Astrocyte (in vitro differentiated cells and primary cell): ENCODE measurements around the gene TRPV2. TPM values are rescaled to one million over a fixed set of nuclear protein-coding genes. Genes with fewer than 3 reads are reported as not detected.
"Not testable (repeated sequence)": the region's sequence is repeated elsewhere in the genome, so short reads cannot be mapped to it uniquely, and the experiment has no call there.

Source experiments
- DNase-seq: peaks from one replicate; pipeline ENCODE4 v3.0.0-alpha.2; 2010; ENCODE audit warnings: low read depth
- FAIRE-seq: peaks from 2 replicates; lab custom pipeline; 2011; peaks lifted over from hg19 to GRCh38; lab: Jason Lieb, UNC
- H2AFZ ChIP-seq: 2 replicates; pipeline ENCODE4 v1.6.0; 2012; ENCODE audit warnings: low read depth, low read length, inconsistent platforms
- H3K27ac ChIP-seq: 2 replicates; pipeline ENCODE4 v1.5.1; 2011; ENCODE audit warnings: low read depth, low read length, inconsistent platforms
- H3K27me3 ChIP-seq: 2 replicates; pipeline ENCODE4 v1.6.0; 2011; ENCODE audit warnings: low read length, inconsistent platforms; ENCODE audit not compliant: insufficient read depth
- H3K36me3 ChIP-seq: 2 replicates; pipeline ENCODE4 v1.5.1; 2011; ENCODE audit warnings: low read length, inconsistent platforms; ENCODE audit not compliant: insufficient read depth
- H3K4me1 ChIP-seq: 2 replicates; pipeline ENCODE4 v1.5.1; 2011; ENCODE audit warnings: low read length, inconsistent platforms; ENCODE audit not compliant: insufficient read depth
- H3K4me2 ChIP-seq: 2 replicates; pipeline ENCODE4 v1.6.0; 2012; ENCODE audit warnings: low read length, inconsistent platforms
- H3K4me3 ChIP-seq: 2 replicates; pipeline ENCODE4 v1.5.1; 2011; ENCODE audit warnings: low read depth, mild to moderate bottlenecking, low read length, inconsistent platforms; ENCODE audit not compliant: insufficient read depth
- H3K79me2 ChIP-seq: 2 replicates; pipeline ENCODE4 v1.6.0; 2012; ENCODE audit warnings: mild to moderate bottlenecking, low read length, inconsistent platforms; ENCODE audit not compliant: insufficient read depth
- H3K9ac ChIP-seq: 2 replicates; pipeline ENCODE4 v1.6.0; 2012; ENCODE audit warnings: mild to moderate bottlenecking, low read length, inconsistent platforms
- H3K9me3 ChIP-seq: 2 replicates; pipeline ENCODE4 v1.5.1; 2012; ENCODE audit warnings: low read depth, mild to moderate bottlenecking, low read length, inconsistent platforms; ENCODE audit not compliant: insufficient read depth
- H4K20me1 ChIP-seq: 2 replicates; pipeline ENCODE4 v1.6.0; 2012; ENCODE audit warnings: low read length, inconsistent platforms; ENCODE audit not compliant: insufficient read depth
- H3K27ac Mint-ChIP-seq: one replicate; pipeline ENCODE4 v1.8.0; 2021; ENCODE audit warnings: mild to moderate bottlenecking, mixed read lengths; ENCODE audit not compliant: unreplicated experiment
- H3K27me3 Mint-ChIP-seq: one replicate; pipeline ENCODE4 v1.8.0; 2021; ENCODE audit warnings: low read depth, mixed read lengths; ENCODE audit not compliant: unreplicated experiment
- H3K36me3 Mint-ChIP-seq: one replicate; pipeline ENCODE4 v1.8.0; 2021; ENCODE audit warnings: low read depth, mixed read lengths; ENCODE audit not compliant: unreplicated experiment
- H3K4me1 Mint-ChIP-seq: one replicate; pipeline ENCODE4 v1.8.0; 2021; ENCODE audit warnings: low read depth, mixed read lengths; ENCODE audit not compliant: unreplicated experiment
- H3K4me3 Mint-ChIP-seq: one replicate; pipeline ENCODE4 v1.8.0; 2021; ENCODE audit warnings: mild to moderate bottlenecking, moderate library complexity, mixed read lengths; ENCODE audit not compliant: unreplicated experiment
- H3K9me3 Mint-ChIP-seq: one replicate; pipeline ENCODE4 v1.8.0; 2021; ENCODE audit warnings: mild to moderate bottlenecking, mixed read lengths; ENCODE audit not compliant: unreplicated experiment
- EZH2 ChIP-seq: IDR thresholded peaks from 2 replicates; pipeline ENCODE4 v1.6.1; 2012; ENCODE audit warnings: mild to moderate bottlenecking, low read length, inconsistent platforms; ENCODE audit not compliant: insufficient read depth
- total RNA-seq: library from RNA; stranded (reverse); gene quantifications from 2 replicates; pipeline ENCODE4 v1.2.1, GENCODE V29; 2021
- TF ChIP-seq, protein P1 (sequence below): IDR thresholded peaks from 2 replicates; pipeline ENCODE4 v1.5.1; 2011; ENCODE audit warnings: low read depth, mild to moderate bottlenecking, inconsistent platforms, low read length, moderate library complexity; ENCODE audit not compliant: insufficient read depth

TRPV2 gene
- total RNA-seq, 1 donor from 2014 or later = 0.86 TPM

DNA sequence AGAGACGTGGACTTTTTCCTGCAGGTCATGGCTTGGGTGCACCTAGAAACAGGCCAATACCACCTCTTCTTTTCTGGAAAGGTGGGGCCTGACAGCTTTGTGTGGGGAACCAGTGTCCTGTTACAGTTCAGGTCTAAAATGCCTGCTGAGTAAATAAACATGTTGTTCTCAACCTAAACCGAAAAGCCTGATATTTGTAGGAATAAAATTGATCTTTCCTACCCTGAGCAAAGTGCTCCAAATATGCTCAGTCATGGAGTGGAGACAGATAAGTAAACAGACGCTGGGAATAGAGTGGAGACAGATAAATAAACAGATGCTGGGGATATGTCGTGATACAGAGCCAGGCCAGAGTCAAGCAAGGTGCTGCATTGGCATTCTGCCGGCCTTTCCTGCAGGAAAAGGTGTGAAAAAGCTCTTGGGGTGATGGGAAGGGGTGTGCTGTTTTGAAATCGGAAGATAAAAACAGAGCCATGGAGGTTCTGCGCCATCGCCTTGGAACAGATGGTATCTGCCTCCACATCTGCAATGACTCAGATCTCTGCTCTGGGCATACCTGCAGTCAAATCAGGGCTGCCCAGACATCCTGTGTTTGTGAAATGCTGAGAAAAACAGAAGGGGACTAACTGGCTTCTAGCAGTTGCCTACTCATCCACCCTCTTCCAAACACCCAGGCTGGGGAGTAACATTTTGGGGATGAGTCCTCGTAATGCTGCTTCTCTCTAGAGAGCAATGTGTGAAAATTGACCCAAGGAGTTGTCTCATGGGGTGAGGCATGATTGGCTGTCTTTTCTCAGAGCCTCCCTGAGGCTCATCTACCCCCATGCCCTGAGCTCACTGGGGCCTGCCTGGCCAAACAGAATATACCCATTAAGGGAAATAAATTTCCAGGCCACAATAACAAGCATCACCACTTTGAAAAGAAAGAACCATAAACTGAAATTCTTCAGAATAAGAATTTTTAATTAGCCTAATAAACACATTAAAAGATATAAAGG is 16.8 kb upstream of the TRPV2 start:
- H3K4me3 Mint-ChIP-seq = no peak overlapping the region
- Histone ChIP-seq H3K4me3 (no peak overlapping the region), H3K36me3 (no peaks in the 10 kb centered on the region), H3K4me2 (no peak overlapping the region), H3K9me3 (no peaks in the 10 kb centered on the region), H3K79me2 (no peaks in the 10 kb centered on the region), H3K9ac (no peak overlapping the region), H4K20me1 (no peaks in the 10 kb centered on the region), H3K27me3 (no peaks in the 10 kb centered on the region), H3K27ac (no peak overlapping the region), H2AFZ (no peak overlapping the region), H3K4me1 (no peaks in the 10 kb centered on the region)
- peaks cover 2% of the 10 kb centered on the region for H3K27me3 Mint-ChIP-seq
- FAIRE-seq (no peak), DNase-seq (no peak)
- H3K27ac Mint-ChIP-seq = no peak overlapping the region
- H3K4me1 Mint-ChIP-seq = peaks cover 14% of the 10 kb centered on the region
- no peak for TF ChIP-seq EZH2
- TF ChIP-seq, protein P1, sequence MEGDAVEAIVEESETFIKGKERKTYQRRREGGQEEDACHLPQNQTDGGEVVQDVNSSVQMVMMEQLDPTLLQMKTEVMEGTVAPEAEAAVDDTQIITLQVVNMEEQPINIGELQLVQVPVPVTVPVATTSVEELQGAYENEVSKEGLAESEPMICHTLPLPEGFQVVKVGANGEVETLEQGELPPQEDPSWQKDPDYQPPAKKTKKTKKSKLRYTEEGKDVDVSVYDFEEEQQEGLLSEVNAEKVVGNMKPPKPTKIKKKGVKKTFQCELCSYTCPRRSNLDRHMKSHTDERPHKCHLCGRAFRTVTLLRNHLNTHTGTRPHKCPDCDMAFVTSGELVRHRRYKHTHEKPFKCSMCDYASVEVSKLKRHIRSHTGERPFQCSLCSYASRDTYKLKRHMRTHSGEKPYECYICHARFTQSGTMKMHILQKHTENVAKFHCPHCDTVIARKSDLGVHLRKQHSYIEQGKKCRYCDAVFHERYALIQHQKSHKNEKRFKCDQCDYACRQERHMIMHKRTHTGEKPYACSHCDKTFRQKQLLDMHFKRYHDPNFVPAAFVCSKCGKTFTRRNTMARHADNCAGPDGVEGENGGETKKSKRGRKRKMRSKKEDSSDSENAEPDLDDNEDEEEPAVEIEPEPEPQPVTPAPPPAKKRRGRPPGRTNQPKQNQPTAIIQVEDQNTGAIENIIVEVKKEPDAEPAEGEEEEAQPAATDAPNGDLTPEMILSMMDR = no peak
- H3K36me3 Mint-ChIP-seq = no peaks in the 10 kb centered on the region
- no peaks in the 10 kb centered on the region for H3K9me3 Mint-ChIP-seq

DNA sequence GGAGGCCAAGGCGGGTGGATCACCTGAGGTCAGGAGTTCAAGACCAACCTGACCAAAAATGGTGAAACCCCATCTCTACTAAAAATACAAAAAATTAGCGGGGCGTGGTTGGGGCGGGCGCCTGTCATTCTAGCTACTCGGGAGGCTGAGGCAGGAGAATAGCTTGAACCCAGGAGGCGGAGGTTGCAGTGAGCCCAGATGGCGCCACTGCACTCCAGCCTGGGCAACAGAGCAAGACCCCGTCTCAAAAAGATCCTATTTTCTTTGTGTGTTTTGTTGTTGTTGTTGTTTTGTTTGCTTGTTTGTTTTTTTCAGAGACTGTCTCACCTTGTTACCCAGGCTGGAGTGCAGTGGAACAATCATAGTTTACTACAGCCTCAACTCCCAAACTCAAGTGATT is 11.5 kb upstream of the TRPV2 start:
- not testable (repeated sequence) for H3K4me2 ChIP-seq, H3K9me3 Mint-ChIP-seq, FAIRE-seq

DNA sequence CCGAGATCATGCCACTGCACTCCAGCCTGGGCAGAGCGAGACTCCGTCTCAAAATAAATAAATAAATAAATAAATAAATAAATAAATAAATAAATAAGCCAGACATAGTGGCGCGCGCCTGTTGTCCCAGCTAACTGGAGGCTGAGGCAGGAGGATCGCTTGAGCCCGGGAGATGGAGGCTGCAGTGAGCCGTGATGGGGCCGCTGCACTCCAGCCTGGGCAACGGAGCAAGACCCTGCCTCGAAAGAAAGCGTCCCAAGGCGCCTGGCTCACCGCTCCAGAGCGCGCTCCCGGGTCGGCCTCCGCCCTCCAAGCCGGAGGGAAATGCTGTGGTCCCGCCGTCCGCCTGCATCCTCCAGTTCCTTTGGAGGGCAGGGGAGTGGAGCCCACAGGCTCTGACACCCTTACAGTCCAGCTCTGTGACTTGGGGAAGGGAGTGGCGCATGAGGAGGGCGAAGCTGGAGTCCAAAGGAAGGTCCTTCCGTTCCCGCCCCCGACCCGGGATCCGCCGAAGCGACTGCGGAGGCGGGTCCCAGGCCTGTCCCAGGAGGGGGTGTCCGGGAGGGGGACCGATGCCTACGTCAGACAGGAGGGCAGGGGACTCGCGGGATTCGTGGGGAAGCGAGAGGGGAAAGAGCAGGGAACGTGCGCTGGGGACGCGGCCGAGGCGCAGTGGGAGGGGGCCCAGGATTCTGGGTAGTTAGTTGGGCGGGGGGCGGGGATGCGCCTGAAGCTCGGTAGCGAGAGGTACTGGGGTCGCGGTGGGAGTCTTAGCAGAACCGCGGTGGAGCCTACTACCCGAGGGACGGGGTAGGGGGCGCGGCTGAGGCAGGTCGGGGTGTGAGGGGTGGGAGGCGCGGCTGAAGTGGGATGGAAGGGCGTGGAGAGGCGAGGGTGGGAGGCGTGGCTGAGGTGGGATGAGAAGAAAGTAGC is 8.4 kb upstream of the TRPV2 start:
- Histone ChIP-seq H3K4me3 (peak overlapping the region; percentile 71), H3K27ac (no peak overlapping the region), H3K79me2 (no peaks in the 10 kb centered on the region), H3K4me2 (peak overlapping the region; percentile 99), H2AFZ (peak overlapping the region; percentile 99), H3K36me3 (no peaks in the 10 kb centered on the region), H4K20me1 (no peaks in the 10 kb centered on the region), H3K4me1 (peaks cover 5% of the 10 kb centered on the region), H3K9ac (peak overlapping the region; percentile 75), H3K9me3 (no peaks in the 10 kb centered on the region), H3K27me3 (no peaks in the 10 kb centered on the region)
- Mint-ChIP-seq H3K27ac (no peak overlapping the region), H3K36me3 (peaks cover 2% of the 10 kb centered on the region), H3K4me1 (peaks cover 3% of the 10 kb centered on the region), H3K4me3 (peak overlapping the region; percentile 67), H3K27me3 (no peaks in the 10 kb centered on the region), H3K9me3 (no peaks in the 10 kb centered on the region)
- FAIRE-seq (no peak), DNase-seq (peak; percentile 29)
- TF ChIP-seq, protein P1 = no peak
- no peak for TF ChIP-seq EZH2

More for the DNA sequence above, 11.5 kb upstream of the TRPV2 start:
- not testable (repeated sequence) for H3K9me3 ChIP-seq, H3K36me3 Mint-ChIP-seq, H3K9ac ChIP-seq, H3K4me3 Mint-ChIP-seq, H3K4me3 ChIP-seq, H3K27ac ChIP-seq, H3K27me3 Mint-ChIP-seq, DNase-seq, H3K79me2 ChIP-seq, H3K36me3 ChIP-seq, H3K4me1 Mint-ChIP-seq, H3K27ac Mint-ChIP-seq, H3K4me1 ChIP-seq, H2AFZ ChIP-seq, H4K20me1 ChIP-seq, H3K27me3 ChIP-seq
